Adipocyte (in vitro differentiated cells): ENCODE results near the gene FAM83E.

ENCODE experiments used
- DNase-seq: peaks from one replicate; pipeline ENCODE4 v3.0.0-alpha.2; 2015; ENCODE audit warnings: low read depth
- H3K27me3 ChIP-seq: replicated peaks from 2 replicates; pipeline ENCODE4 v1.7.0; 2013; ENCODE audit warnings: mild to moderate bottlenecking, low read length, moderate library complexity; ENCODE audit not compliant: control insufficient read depth, insufficient read depth
- H3K36me3 ChIP-seq: 2 replicates; pipeline ENCODE4 v1.7.0; 2013; ENCODE audit warnings: low read length, mild to moderate bottlenecking, moderate library complexity; ENCODE audit not compliant: control insufficient read depth, insufficient read depth, severe bottlenecking
- H3K4me1 ChIP-seq: 2 replicates; pipeline ENCODE4 v1.7.0; 2013; ENCODE audit warnings: mild to moderate bottlenecking, low read length, moderate library complexity; ENCODE audit not compliant: control insufficient read depth, insufficient read depth
- H3K4me3 ChIP-seq: 2 replicates; pipeline ENCODE4 v1.7.0; 2013; ENCODE audit warnings: mild to moderate bottlenecking, low read length, moderate library complexity
- H3K9ac ChIP-seq: 2 replicates; pipeline ENCODE4 v1.7.0; 2013; ENCODE audit warnings: mild to moderate bottlenecking, low read length, moderate library complexity
- H3K9me3 ChIP-seq: 2 replicates; pipeline ENCODE4 v1.7.0; 2013; ENCODE audit warnings: mild to moderate bottlenecking, low read length, moderate library complexity; ENCODE audit not compliant: control insufficient read depth

FAM83E gene

GRCh38 chr19:48616041-48616436 is 1.2 kb upstream of the FAM83E start:
- no peaks in the 10 kb centered on the region for H3K27me3 ChIP-seq
- H3K9ac ChIP-seq: peak overlapping the region; percentile 100
- no peak for DNase-seq
- no peak overlapping the region for H3K4me3 ChIP-seq
- peaks cover 30% of the 10 kb centered on the region for H3K36me3 ChIP-seq
- H3K4me1 ChIP-seq: peaks cover 26% of the 10 kb centered on the region
- no peaks in the 10 kb centered on the region for H3K9me3 ChIP-seq

DNA sequence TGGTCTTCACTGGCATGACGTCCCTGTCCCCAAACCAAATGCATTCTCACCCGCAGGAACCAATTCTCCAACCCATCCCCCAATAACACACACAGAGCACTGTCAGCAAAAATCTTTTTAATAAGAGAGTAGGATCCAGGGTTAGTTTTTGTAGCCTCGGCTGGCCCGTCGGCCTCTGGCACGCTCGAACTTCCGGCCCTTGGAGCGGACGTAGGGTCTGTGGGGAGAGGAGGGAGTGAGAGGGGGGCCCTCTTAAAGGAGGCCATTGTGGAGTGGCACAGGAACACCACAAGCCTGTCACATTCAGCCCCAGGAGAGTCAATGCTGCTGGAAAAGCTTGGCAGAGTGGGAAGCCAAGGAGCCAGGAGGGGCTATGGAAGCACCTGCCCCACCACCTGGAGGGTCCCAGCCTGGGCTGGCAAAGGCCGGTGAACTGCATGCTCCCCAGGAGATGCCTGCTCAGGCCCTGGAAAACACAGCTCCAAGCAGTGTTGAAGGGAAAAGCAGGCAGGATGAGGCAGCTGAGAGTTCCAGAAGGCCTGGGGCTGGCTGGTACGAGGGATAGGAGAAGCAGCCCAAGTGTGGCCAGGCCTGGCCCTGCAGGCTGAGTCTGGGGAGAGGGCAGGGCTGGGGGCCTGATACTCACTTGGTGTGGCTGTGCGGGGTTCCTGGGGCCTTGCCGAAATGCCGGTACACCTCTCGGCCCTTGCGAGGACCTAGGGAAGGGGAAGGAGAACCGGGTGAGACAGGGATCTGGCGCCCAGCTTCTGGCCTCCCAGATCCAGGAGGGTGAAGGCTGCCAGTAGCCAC is 560 bp upstream of the FAM83E start:
- Histone ChIP-seq H3K27me3 (no peaks in the 10 kb centered on the region), H3K4me3 (no peak overlapping the region), H3K9me3 (no peaks in the 10 kb centered on the region), H3K36me3 (peaks cover 30% of the 10 kb centered on the region), H3K4me1 (peaks cover 26% of the 10 kb centered on the region), H3K9ac (peak overlapping the region; percentile 100)
- no peak for DNase-seq

GRCh38 chr19:48613852-48614435 is 932 bp downstream of the FAM83E start:
- no peak for DNase-seq
- Histone ChIP-seq H3K9ac (no peak overlapping the region), H3K36me3 (peaks cover 30% of the 10 kb centered on the region), H3K4me3 (no peak overlapping the region), H3K9me3 (no peaks in the 10 kb centered on the region), H3K27me3 (no peaks in the 10 kb centered on the region), H3K4me1 (peaks cover 20% of the 10 kb centered on the region)

DNA sequence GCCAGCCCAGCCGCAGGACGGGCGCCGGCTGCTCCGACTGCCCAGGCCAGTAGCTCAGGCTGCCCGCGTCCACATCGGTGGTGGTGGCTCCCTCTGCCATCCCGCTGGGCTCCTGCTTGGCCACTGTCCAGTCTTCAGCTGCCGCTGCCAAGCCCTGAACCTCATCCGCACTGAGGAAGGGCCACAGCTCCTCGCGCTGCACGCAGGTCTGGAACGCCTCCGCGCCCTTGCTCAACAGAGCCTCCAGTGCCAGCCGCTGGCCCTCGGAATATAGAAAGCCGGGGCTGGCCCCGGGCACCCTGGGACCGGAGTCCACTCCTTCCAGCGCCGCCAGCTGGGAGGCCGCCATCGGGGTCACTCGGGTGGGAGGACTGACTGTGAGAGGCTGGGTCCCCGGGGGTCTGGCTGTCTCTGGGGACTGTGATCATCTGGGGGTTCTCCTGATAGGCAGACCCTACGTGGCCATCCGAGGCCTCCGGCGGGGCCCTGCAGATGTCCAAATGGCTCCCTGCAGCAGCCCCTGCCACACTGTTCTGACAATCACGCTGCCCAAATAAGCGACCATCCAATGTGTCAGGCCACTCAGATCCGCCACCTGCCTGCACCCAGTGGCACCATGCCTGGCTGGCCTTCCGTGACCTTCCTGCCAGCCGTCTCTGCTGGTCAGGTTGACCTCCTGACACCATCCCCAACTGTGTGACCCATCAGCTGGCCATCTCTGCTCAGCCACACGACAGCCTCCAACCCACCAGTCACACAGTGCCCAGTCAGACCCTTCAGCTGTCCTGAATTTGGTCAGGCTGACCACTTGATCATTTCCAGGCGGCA is 1.6 kb downstream of the FAM83E start:
- no peak overlapping the region for H3K4me3 ChIP-seq
- peaks cover 20% of the 10 kb centered on the region for H3K4me1 ChIP-seq
- no peak overlapping the region for H3K9ac ChIP-seq
- H3K36me3 ChIP-seq: peaks cover 30% of the 10 kb centered on the region
- DNase-seq: no peak
- H3K27me3 ChIP-seq: no peaks in the 10 kb centered on the region
- no peaks in the 10 kb centered on the region for H3K9me3 ChIP-seq

GRCh38 chr19:48611872-48612271 is 3.0 kb downstream of the FAM83E start:
- peaks cover 6% of the 10 kb centered on the region for H3K4me1 ChIP-seq

GRCh38 chr19:48609571-48610108 is 5.2 kb downstream of the FAM83E start:
- no peak for DNase-seq
- no peaks in the 10 kb centered on the region for H3K36me3 ChIP-seq
- H3K27me3 ChIP-seq: no peaks in the 10 kb centered on the region
- no peak overlapping the region for H3K4me3 ChIP-seq
- no peaks in the 10 kb centered on the region for H3K4me1 ChIP-seq
- H3K9ac ChIP-seq: no peak overlapping the region
- H3K9me3 ChIP-seq: no peaks in the 10 kb centered on the region

More at GRCh38 chr19:48611872-48612271, 3.0 kb downstream of the FAM83E start:
- Histone ChIP-seq H3K36me3 (peaks cover 22% of the 10 kb centered on the region), H3K9ac (no peak overlapping the region), H3K4me3 (no peak overlapping the region), H3K27me3 (no peaks in the 10 kb centered on the region), H3K9me3 (no peaks in the 10 kb centered on the region)
- DNase-seq: no peak

DNA sequence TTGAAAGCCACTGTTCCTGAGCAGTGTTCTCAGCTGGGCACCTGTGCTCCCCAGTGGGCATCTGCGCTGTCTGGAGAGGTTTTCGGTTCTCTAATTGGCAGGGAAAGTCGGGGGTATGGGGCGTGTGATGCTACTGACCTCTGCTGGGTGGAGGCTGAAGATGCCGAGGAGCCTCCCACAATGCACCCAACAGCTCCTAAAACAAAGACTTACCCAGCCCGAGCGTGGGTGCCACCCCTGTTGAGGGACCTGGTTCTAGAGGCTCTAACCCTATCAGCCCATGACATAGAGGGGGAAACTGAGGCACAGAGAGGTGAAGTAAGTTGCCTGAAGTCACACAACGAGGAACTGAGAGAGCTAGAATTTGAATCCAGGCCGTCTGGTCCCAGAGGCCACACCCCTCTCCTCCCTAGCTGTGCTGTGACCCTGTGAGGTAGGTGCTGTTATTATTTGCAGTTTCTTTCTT is 6.0 kb downstream of the FAM83E start:
- H3K36me3 ChIP-seq: no peaks in the 10 kb centered on the region
- no peaks in the 10 kb centered on the region for H3K27me3 ChIP-seq
- H3K9ac ChIP-seq: no peak overlapping the region
- H3K9me3 ChIP-seq: no peaks in the 10 kb centered on the region
- no peaks in the 10 kb centered on the region for H3K4me1 ChIP-seq
- peak; percentile 40 for DNase-seq
- H3K4me3 ChIP-seq: no peak overlapping the region

DNA sequence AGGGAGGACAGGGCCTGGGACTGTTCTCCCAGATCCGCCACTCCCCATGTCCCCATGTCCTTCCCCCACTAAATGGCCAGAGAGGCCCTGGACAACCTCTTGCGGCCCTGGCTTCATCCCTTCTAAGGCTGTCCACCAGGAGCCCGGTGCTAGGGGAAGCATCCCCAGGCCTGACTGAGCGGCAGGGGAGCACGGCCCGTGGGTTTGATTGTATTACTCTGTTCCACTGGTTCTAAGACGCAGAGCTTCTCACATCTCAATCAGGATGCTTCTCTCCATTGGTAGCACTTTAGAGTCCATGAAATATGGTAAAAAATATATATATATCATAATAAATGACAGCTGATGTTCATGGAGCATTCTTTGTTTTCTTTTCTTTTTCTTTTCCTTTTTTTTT is 7.5 kb downstream of the FAM83E start:
- H3K27me3 ChIP-seq: peaks cover under 1% of the 10 kb centered on the region
- H3K36me3 ChIP-seq: no peaks in the 10 kb centered on the region
- H3K4me1 ChIP-seq: no peaks in the 10 kb centered on the region
- H3K4me3 ChIP-seq: no peak overlapping the region
- H3K9ac ChIP-seq: no peak overlapping the region
- no peaks in the 10 kb centered on the region for H3K9me3 ChIP-seq
- DNase-seq: no peak

DNA sequence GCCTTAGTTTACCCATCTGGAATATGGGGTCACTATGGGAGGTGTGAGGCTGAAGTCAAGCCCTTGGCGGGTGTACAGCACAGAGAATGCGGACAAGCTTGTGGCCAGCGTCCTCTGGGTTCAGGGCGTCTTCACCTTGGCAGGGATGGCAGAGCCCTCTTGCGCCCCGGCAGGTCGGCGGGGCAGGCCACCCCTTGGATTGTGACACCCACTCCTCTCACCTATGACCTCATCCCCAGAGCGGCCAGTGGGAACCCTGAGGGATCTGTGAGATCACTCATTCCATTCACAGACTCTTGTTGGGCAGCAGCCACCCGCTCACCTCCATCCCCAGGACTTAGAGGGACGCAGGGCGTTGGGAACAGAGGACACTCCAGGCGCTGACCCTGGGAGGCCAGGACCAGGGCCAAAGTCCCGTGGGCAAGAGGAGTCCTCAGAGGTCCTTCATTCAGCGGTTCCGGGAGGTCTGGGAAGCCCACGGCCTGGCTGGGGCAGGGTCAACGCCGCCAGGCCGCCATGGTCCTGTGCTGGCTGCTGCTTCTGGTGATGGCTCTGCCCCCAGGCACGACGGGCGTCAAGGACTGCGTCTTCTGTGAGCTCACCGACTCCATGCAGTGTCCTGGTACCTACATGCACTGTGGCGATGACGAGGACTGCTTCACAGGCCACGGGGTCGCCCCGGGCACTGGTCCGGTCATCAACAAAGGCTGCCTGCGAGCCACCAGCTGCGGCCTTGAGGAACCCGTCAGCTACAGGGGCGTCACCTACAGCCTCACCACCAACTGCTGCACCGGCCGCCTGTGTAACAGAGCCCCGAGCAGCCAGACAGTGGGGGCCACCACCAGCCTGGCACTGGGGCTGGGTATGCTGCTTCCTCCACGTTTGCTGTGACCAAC is 8.2 kb downstream of the FAM83E start, which contains the start of gene SPACA4:
TSS of gene SPACA4 (plus strand) at position 280 of the 896 bp plus-strand sequence. CDS start at position 517, 237 bp downstream.
- Histone ChIP-seq H3K27me3 (peaks cover 4% of the 10 kb centered on the region), H3K4me1 (no peaks in the 10 kb centered on the region), H3K9ac (no peak within 1 kb of the TSS), H3K4me3 (no peak within 1 kb of the TSS), H3K36me3 (no peaks in the 10 kb centered on the region), H3K9me3 (no peaks in the 10 kb centered on the region)
- DNase-seq: no peak

DNA sequence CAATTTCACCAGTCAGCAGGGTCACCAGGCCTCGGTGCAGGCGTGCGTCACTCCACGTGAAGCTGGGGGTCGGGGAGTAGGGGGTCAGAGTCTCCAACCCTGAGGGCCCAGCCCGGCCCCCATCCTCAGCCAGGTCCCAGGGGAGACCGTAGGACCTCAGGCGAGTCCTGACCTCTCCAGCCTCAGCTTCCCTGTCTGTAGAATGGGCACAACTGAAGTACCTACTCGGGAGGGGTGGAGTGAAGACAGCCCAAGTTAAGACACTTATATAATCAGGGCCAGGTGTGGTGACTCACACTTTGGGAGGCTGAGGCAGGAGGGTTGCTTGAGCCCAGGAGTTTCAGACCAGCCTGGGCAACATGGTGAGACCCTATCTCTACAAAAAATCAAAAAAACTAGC is 11.0 kb downstream of the FAM83E start:
- Histone ChIP-seq H3K4me1 (no peaks in the 10 kb centered on the region), H3K9me3 (no peaks in the 10 kb centered on the region), H3K9ac (no peak overlapping the region), H3K36me3 (no peaks in the 10 kb centered on the region), H3K4me3 (no peak overlapping the region), H3K27me3 (peaks cover 9% of the 10 kb centered on the region)
- no peak for DNase-seq
